GM21360 (cell line): ENCODE results near the gene RAB11FIP4.

Source experiments
- ATAC-seq: cut with Tn5 transposase; IDR thresholded peaks from one replicate; pipeline ENCODE4 v1.9.1; 2021; ENCODE audit warnings: mild to moderate bottlenecking, moderate library complexity; ENCODE audit not compliant: unreplicated experiment

The RAB11FIP4 gene

GRCh38 chr17:31495022-31495885 lies 103.8 kb downstream of the RAB11FIP4 start:
- ATAC-seq: no peak

DNA sequence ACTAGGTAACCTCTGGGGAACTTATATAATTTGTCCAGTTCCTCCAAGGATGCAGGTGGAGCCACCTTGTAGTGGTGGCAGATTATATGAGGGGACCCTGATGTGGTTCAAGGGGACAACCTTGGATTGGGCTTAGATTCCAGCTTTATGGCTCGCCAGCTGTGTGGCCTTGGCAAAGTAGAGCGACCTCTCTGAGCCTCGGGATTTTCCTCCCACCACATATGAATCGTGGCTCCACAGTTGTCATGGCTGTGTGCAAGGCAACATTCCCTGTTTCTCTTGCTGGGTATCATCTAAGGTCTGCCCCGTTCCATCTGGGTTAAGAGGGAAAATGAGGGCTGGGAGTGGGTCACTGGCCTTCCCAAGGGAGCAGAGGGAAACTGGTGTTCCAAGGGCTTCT lies 104.6 kb downstream of the RAB11FIP4 start:
- ATAC-seq: no peak

GRCh38 chr17:31496601-31497000 lies 105.1 kb downstream of the RAB11FIP4 start:
- ATAC-seq: no peak

- ATAC-seq: no peak
Measured at GRCh38 chr17:31497431-31497830, 106.0 kb downstream of the RAB11FIP4 start.

GRCh38 chr17:31497994-31498826 lies 106.7 kb downstream of the RAB11FIP4 start:
- ATAC-seq: no peak

DNA sequence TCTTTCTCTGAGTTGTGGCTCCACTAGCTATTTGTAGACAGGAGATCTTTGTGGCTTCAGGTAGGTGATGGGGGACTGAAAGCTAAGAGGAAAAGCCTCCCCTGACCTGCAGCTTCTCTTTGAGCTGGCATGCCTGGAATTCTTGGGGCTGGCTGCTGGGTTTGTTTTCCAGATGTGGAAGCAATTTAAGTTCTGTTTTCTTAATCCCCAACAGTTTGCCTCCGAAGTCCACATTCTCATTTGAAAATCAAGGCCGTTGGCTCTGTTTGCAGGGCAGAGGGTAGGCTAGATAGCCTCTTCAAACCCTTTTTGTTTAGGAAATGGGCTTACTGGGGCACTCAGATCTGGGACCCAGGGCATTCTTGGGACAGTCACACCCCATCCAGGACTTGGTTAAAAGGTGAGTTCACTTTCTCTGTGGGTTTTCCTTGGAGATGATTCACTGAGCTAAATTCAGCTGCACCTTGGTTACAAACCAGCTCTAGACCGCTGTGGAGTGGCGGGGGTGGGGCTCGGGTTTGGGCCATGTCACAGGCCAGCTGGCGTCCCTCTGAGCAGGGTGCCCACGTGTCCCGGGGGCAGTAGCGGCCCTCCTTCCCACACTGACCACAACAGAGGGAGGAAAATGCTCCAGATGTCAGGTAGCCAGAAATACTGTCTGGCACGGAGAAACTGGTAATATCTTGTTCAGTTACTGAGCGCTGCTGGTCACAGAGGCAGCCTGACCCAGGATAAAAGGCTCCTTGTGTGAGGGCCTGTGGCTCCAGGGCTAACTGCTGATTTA lies 108.5 kb downstream of the RAB11FIP4 start:
- ATAC-seq: no peak

DNA sequence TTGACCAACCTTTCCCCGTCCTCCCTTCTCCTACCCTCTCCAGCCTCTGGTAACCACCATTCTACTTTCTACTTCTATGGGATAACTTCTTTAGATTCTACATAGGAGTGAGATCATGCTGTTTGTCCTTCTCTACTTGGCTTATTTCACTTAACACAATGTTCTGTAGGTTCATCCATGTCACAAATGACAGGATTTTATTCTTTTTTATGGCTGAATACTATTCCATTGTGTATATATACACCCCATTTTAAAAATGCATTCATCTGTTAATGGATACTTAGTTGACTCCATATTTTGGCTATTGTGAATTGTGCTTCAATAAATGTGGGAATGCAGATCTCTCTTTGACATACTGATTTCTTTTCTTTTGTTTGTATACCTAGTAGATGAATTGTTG lies 115.0 kb downstream of the RAB11FIP4 start:
- ATAC-seq: no peak

DNA sequence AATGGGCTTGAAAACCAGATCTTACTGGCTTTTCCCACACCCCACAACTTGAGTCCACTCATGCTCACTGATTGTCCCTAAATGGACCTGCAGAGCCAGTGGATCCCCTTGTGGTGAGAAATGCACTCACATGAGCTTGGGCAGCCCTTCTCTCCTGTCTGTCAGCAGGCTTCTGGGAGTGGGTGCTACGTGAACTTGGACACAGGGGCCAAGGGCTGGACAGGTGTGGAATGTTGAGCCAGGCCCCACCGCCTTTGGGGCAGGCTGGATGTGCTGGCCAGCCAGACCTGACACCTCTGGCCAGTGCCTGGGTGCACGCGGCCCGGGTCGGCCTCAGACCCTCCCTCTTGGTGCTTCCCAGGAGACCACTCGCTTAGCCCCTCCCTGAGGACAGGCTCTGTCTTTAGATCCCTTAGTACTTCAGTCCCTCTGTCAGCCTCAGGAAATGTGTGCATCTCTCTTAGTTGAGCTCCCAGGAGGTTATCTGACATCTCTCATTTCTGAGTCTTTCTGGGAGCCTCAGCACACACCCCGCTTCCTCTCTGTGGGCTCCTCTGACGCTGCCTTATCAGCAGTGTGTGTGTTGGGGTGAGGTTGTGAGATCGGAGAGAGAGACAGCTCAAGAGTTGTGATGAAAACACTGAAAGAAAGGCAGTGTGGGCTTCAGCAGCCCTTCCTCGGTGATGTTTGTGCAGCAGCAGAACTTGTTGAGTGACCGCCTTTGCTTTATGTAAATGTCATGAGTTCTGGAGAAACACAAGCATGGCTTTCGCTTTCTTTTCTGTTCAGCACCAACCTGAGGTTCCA lies 117.0 kb downstream of the RAB11FIP4 start:
- peak; percentile 51 for ATAC-seq

DNA sequence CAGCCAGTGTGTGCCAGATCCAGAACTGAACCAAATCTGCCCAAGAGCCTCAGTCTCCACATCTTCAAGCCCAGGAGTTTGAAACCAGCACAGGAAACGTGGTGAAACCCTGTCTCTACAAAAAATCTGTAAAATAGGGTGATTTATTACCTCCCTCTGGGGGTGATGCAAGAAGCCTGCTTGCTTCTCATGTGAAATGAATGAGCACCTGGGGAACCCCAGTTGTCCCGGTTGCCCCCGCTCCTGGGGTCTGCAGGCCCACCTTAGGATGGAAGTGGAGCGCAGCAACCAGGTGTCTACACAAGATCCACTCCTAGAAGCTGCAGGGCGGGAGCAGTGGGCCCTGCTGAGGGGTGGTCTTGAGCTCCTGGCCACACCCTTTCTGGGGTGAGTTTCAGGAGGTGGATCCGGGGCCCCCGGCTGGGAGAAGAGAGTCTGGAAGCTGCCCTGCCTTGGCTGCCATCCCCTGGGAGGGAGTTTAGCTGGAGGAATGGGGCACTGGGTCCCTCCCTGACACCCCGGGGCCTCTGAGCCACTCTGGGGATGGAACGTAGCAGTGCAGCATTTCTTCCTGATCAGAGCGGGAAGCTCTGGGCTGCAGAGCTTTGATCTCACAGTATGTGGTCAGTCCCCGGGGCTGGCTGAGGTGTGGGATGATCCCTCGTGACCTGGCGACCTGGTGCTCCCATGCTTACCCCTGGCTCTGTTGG lies 117.8 kb downstream of the RAB11FIP4 start:
- ATAC-seq: peak; percentile 13

DNA sequence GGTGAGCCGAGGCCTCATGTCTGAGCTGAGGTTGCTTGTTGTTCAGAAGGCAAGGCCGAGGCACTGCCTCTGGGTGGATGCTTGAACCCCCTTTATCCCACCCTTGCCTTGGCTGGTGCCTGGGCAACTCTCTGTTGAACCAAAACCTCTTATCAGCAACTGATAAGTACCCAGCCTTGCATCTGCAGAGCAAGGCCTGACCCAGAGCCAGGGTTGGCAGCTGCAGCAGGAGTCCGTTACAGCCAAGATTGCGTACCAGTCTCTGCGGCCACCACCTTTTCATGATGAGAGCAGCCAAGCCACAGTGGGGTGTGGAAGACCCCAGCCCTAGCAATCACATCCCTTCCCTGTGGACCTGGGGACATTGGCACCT lies 118.3 kb downstream of the RAB11FIP4 start:
- ATAC-seq: no peak

GRCh38 chr17:31510308-31511194 lies 119.1 kb downstream of the RAB11FIP4 start:
- ATAC-seq: no peak

DNA sequence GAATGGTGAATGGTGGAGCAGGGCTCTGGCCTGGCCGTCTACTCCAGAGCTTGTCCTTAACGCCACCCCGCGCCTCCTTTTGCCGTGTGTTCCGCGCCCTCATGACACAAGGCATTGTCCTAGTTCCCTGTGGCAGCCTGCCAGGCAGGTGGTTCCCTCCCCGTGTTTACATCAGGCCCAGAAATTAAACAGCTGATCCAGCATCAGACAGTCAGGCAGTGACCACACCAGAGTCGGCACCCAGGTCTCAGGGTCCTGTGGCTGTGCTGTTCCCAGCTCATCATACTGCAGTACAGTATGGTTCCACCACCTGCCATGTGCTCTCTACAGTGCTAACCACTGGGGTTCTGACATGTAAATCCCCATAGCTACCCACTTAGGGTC lies 119.7 kb downstream of the RAB11FIP4 start:
- ATAC-seq: no peak

DNA sequence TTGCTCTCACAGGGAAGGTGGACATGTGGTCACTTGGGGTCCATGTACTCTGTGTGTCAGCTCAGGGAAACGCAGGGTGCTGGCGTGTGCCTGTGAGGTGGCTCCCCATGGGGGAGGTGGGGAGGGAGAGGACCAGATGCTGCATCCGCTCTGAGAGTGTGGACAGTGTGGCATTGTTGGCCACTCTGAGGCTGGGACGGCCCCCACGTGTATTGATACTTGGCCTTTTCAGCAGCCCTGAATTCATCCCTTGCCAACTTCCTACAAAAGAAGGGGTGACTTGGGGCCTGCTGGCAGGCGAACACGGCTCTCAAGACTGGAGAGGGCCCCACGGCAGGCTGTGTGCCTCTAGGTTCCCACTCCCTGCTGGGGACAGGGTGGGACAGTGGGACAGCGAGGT lies 120.1 kb downstream of the RAB11FIP4 start:
- ATAC-seq: no peak

GRCh38 chr17:31512104-31512740 lies 120.7 kb downstream of the RAB11FIP4 start:
- ATAC-seq: no peak

DNA sequence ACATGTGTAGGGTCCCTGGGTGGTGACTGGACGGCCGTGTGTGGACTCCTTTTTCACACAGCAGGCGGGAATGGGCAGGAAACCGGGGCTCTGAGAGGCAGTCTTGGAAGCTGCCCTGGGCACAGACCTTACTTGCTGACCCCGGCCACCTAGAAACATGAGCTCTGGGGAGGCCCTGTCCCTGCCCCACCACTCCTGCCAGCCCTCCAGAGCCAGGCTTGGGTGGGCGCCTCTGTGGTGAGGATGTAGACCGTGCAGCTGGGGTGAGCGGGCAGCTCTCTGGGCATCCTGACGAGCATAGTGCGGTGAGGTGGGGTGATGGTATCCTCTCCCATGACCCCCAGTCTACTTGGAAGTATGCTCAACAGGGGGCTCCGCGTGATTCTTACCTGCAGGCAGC lies 121.3 kb downstream of the RAB11FIP4 start:
- no peak for ATAC-seq

- ATAC-seq: no peak
Measured at GRCh38 chr17:31513731-31514427, 122.4 kb downstream of the RAB11FIP4 start.

GRCh38 chr17:31515267-31515666 lies 123.8 kb downstream of the RAB11FIP4 start:
- no peak for ATAC-seq

DNA sequence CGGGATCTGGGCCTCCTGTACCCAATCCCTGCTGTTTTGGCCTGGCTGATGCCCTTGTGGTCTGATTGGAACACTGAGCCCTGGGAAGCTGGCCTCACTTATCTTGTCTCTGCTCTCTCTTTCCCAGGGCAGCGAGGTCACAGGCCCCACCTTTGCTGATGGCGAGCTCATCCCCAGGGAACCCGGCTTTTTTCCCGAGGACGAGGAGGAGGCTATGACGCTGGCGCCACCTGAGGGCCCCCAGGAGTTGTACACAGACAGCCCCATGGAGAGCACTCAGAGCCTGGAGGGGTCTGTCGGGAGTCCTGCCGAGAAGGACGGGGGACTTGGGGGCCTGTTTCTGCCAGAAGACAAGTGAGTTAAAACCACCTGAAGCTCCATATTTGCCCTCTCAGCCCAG lies 126.0 kb downstream of the RAB11FIP4 start:
- no peak for ATAC-seq
